Glomerular endothelial cell (primary cell): ENCODE data around the gene CLPX. TPM values are rescaled to one million over a fixed set of nuclear protein-coding genes. Genes with fewer than 3 reads are reported as not detected.
A peak's percentile ranks its signal among the peaks of the same experiment; 100 is the strongest.
"Not testable (repeated sequence)": the region's sequence is repeated elsewhere in the genome, so short reads cannot be mapped to it uniquely, and the experiment has no call there.

ENCODE experiments used
- DNase-seq: peaks from one replicate; pipeline ENCODE4 v3.0.0-alpha.2; 2011; ENCODE audit warnings: low read depth, low spot score; ENCODE audit errors: extremely low read depth
- total RNA-seq: library from RNA; depleted of rRNA; stranded (reverse); fragments of >200 nt; gene quantifications from 2 replicates; pipeline ENCODE4 v1.2.3, GENCODE V29; 2015

The CLPX gene
- total RNA-seq: 35.9 and 37.9 TPM in 2 replicates

DNA sequence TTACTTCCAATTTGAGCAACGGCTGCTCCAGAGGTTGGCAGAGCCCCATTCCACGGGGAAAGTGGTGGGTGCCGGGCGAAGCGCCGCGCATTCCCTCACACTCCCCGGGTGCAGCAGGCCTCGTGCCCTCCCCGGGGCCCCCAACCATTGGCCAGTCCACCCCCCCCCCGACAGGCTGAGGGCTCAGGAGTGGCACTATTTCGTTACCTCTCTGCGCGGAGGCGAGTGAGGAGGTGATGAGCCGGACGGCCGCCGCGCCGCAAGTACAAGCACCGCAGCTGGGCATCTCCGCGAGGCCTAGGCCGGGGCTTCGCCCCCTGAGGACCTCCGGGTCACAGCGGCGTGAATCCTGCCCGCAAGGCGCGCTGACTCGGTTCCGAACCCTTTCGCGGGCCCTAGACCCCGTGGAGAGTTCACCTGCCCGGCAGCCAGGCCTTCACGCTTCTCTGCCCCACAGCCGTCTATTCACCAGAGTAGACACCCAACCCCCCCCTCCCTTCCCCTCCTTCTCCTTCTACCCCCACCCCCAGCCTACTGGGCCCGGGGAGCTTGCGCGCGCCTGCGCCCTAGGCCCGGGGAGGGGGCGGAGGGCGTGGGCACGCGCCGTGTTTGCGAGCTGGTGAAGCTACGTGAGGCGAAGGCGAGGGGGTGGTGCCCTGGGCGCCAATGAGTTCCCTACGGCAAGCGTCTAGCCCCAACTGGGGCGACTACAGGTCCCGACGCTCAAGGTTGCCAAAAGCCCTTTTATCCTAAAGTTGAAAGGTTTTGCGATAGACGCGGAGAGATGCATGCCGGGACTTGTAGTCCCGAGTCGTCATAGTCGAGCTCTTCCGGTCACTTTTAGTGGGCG lies at the start of gene CLPX:
Gene CLPX, minus strand, starts transcription at position 475 of the 850 bp plus-strand sequence. Its CDS starts 189 bp downstream, at position 286.
- peak; percentile 52 for DNase-seq

DNA sequence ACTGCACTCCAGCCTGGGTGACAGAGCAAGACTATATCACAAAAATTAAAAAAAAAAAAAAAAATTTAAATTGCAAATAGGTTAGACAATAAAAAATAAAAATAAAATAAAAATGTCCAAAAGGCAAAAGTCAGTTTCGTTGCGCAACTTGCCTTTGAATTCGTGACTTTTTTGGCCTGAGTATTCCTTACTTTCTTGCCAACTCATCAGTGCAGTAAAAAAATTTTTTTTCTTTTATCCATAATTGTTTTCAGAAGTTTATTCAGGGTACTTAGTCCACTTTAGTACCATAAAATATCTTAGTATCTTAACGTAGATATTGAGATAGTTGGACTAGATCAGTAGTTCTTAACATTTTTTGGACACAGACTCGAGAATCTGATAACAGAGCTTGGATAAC lies 48.6 kb upstream of the CLPX start:
- DNase-seq: no peak

- DNase-seq: no peak
These were observed 47.4 kb upstream of the CLPX start for GRCh38 chr15:65232520-65232919.

DNA sequence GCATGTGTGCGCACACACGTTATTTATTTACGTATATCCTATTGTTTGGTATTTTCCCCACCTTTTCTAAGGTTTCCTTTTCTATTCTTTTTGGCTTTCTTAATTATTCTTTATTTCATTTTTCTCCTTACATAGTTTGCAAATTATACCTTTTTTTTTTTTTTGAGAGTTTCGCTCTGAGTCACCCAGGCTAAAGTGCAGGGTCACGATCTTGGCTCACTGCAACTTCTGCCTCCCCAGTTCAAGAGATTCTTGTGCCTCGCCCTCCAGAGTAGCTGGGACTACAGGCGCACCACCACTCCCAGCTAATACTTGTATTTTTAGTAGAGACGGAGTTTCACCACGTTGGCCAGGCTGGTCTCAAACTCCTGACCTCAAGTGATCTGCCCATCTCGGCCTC lies 46.2 kb upstream of the CLPX start:
- DNase-seq: no peak

GRCh38 chr15:65226901-65227300 lies 41.8 kb upstream of the CLPX start:
- DNase-seq: not testable (repeated sequence)

DNA sequence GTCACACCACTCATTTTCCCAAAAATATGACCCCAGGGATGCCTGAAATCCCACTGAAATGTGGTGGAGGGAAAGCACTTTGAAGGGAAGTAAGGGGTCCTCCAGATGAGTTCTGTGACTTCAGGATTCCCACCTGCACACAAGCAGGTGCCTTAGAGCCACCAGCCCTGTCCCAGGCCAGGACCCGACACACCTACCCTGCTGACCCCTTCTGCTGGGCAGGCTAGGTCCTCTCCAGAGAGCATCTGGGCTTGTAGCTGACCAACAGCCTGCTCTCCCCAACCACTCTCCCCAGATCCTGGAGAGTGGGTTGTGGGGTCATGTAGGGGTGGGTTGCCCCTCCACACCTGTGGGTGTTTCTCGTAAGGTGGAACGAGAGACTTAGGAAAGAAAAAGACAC lies 41.1 kb upstream of the CLPX start:
- no peak for DNase-seq

- no peak for DNase-seq
These were observed 38.9 kb upstream of the CLPX start for GRCh38 chr15:65223996-65224395.

DNA sequence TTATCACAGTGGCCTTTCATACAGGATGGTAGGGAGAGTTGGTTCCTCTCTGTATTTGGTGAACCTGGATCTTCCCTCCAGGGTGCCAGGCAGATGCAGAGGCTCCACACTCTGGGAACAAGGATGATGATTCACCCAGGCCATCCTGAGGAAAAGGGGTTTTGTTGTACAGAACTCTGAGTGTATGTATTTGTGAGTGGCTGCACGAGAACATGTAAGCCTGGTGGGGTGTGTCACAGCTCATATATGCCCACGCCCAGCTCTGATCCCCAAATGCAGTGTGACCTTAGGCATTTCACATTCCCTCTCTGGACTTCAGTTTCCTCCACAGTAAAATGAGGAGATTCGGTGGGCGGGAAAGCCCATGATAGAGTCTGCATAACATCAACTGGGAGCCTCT lies 37.7 kb upstream of the CLPX start:
- no peak for DNase-seq

GRCh38 chr15:65221697-65222096 lies 36.6 kb upstream of the CLPX start:
- DNase-seq: no peak

DNA sequence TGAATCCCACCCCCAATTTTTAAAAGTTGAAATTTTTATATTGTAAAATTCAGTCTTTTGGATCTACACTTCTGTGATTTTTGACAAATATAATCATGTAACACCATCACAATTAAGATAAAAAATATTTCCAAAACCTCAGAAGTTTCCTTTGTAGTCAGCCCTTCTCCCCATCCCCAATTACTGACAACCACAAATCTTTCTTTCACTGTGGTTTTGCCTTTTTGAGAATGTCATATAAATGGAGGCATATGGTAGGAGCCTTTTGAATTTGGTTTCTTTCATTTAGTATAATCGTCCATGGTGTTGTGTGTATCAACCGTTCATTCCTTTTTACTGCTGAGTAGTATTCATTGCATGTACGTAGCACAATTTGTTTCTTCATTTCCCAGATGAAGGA lies 34.0 kb upstream of the CLPX start:
- DNase-seq: no peak

- no peak for DNase-seq
These were observed 32.7 kb upstream of the CLPX start for GRCh38 chr15:65217526-65218482.

DNA sequence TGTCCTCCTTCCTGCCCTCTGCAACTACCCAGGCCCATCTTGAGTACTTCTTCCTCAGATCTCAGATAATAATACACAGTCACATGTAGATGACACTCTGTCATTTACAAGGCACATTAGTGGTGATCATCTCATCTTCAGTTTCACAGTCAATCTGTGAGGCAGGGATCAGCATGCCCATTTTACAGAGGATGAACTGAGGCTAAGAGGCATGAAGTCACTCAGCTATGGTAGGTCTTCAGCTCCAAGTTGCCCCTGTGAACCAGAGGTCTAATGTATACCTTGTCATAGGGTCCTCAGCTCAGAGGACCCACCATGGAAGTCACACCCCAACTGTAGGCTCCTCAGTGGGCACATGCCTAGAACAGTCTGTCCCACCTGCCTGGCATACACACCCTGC lies 30.4 kb upstream of the CLPX start:
- DNase-seq: no peak

DNA sequence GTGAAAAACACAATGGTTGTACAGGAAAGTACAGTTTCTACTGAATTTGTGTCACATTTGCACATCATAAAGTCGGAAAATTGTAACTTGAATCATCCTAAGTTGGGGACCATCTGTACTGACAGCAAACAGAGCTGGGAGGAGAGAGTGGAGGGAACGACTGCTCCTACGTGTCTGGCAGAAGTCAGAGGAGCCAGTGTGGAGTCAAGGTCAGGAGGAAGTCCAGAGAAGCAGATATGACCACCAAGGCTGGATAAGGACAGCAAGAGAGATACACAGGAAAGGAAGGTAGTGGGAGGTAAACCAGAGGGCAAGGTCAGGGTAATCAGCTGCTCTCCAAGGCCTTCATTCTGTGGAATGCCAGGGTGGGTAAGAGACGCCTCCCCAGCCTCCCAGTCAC lies 28.9 kb upstream of the CLPX start:
- DNase-seq: no peak

DNA sequence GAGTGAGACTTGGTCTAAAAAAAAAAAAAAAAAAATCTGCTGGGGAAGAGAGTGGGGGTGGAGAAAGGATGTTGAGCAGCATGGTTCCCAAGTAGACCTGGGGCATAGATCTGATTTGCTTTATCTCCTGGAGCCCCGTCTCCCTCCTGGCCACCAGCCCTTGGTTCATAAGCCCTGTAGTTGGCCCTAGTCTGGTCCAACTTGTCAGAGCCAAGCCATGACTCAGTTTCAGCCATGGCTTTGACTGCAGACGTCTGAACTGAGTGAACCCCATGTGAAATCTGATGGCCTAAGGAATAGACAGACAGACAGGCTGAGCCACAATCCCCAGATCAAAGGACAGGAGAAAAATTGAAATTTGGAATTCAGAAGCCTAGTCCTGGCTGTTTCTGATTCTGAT lies 28.1 kb upstream of the CLPX start:
- no peak for DNase-seq

DNA sequence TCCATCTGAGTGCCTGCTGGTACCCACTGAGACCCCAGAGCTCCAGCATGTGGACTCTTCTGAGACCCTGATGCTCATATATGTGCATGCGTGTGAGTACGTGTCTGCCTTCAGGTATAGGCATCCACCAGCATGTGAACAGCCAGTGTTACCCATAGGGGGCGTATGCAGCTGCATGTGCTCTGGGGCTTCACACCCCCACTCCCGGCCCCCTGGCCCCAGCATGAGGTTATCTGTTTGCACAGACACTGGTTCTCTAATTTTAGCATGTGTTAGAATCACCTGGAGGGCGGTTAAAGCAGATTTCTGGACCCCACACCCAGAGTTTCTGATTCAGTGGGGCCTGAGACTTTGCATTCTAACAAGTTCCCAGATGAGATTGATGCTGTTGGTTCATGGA lies 27.0 kb upstream of the CLPX start:
- DNase-seq: no peak

DNA sequence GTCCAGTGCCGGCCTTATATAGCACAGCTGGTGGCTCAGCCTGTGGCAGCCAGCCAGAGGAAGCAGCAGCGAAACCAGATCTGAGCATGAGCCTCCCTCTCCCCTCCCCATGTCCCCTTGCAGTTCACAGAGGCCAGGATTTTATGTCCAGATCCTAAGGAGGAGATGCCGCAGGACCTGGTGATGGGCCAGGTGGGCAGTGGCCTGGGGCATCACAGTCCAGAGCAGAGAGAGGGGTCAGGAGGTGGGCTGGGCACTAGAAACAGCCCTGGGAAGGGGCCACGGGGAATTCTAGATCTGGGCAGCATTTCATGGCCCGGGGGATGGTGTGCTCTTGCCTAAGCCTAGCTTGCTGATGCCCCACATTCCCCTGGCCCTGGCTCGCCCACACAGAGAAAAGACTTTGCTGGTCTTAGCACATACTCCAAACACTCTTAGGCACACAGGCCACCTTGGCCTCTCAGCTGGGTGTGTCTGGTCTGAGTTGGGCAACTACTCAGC lies 26.4 kb upstream of the CLPX start:
- DNase-seq: no peak

DNA sequence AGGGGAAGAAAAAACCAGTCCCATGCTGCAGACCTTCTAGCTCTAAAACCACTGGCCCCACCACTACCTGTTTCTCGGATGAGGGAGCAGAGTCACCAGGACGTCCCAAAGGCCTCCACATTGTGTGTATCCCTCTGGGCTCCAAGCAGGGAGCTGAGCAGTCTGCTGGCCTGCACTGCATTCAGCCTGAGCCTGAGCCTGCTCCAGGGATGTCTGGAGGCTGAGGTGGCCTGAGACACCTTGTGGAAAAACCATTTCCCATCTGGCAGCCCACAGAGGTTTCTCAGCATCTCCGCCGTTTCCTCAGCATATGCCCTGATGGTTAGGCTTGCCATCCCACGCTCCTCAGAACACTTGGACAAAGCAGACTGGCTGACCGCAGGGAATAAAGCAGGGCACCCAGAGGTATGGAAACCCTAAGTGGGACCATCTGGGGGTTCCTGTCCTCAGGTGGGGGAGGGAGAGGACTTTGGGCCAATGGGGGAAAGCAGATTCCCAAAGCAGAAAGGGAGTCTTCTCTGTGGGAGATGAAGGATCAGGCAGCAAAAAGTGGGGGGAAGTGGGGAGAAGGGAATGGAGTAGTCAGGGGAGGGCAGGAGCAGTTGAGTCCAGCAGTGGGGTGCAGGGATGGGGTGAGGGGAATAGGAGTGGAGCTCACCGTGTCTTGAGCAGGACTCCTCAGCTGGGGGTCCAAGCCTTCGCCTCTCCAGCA lies 25.8 kb upstream of the CLPX start, which contains the start of gene CILP:
Gene CILP, minus strand, starts transcription at position 704 of the 712 bp plus-strand sequence. CDS start 1,718 bp downstream, outside the sequence.
- no peak for DNase-seq

DNA sequence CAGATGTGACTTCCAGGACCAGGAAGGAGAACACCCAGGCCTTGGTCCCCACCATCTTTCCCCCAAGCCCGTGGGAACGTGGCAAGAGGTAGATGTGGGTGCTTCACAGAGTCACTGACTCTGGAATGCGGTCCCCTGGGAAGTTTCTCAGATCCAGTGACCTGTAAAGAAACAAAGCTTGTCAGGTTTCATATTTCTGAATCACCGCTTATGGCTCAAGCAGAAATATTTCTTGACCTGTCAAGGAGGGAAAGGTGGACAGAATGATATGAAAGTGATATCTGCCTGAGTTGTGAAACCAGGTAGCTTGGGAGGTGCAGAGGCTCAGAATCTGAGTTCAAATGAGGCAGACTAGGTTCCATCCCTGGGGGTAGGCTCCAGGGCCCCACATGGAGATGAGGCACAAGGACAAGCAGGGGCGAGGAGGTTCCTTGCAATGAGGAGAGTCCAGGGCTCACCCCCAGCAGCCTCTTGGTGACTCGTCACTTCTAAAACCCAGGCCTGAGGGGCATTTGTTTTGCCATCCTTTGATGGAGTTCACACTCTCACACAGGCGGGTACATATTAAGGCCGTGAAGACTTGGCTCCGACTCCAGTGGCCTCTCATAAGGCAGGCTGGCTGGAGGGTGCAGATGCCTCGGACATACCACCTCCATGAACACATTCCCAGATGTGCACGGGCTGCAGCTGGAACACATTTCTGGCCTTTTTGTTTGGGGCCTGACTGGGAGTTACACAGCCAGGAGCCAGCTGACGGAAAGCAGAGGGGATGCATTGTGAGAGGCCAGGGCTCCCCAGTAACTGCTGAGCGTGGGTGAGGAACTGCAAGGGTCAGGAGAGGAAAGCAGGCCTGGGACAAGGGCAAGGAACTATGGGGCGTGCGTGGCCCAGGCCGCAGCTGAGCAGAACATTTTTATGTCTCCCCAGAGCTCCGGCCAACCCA lies 24.8 kb upstream of the CLPX start:
- no peak for DNase-seq

GRCh38 chr15:65208647-65209046 lies 23.5 kb upstream of the CLPX start:
- no peak for DNase-seq
